WTC11 (cell line): ENCODE measurements around the gene ZNF670.
"Not testable (repeated sequence)": the region's sequence is repeated elsewhere in the genome, so short reads cannot be mapped to it uniquely, and the experiment has no call there.

Experiments
- AFF4 ChIP-seq: sonication (generic); formaldehyde crosslinking; IDR thresholded peaks from 2 replicates; pipeline ENCODE4 v1.8.1; 2023; ENCODE audit warnings: mild to moderate bottlenecking, missing genetic modification reagents, borderline replicate concordance
- AR ChIP-seq: fragments of 250-450 bp; sonication (Bioruptor Pico); IDR thresholded peaks from 2 replicates; pipeline ENCODE4 v1.9.0; 2021; ENCODE audit warnings: mild to moderate bottlenecking
- CTCF ChIP-seq: fragments of 200-600 bp; IDR thresholded peaks from 2 replicates; pipeline ENCODE4 v1.8.0; 2022; ENCODE audit warnings: antibody characterized with exemption
- ETV6 ChIP-seq: sonication (generic); formaldehyde crosslinking; IDR thresholded peaks from 2 replicates; pipeline ENCODE4 v1.8.1; 2022; ENCODE audit warnings: mild to moderate bottlenecking, missing genetic modification reagents
- KAT7 ChIP-seq: sonication (generic); formaldehyde crosslinking; IDR thresholded peaks from 2 replicates; pipeline ENCODE4 v1.8.1; 2023; ENCODE audit warnings: missing genetic modification reagents, mild to moderate bottlenecking, borderline replicate concordance
- MAX ChIP-seq: sonication (generic); formaldehyde crosslinking; IDR thresholded peaks from 2 replicates; pipeline ENCODE4 v1.8.0; 2022; ENCODE audit warnings: mild to moderate bottlenecking, missing genetic modification reagents
- PREB ChIP-seq: sonication (generic); formaldehyde crosslinking; IDR thresholded peaks from 2 replicates; pipeline ENCODE4 v1.8.1; 2022; ENCODE audit warnings: mild to moderate bottlenecking, missing genetic modification reagents, moderate library complexity, borderline replicate concordance
- SP1 ChIP-seq: sonication (generic); formaldehyde crosslinking; conservative IDR thresholded peaks from 2 replicates; pipeline ENCODE4 v1.8.1; 2022; ENCODE audit warnings: missing genetic modification reagents
- ZNF121 ChIP-seq: sonication (generic); formaldehyde crosslinking; IDR thresholded peaks from 2 replicates; pipeline ENCODE4 v1.8.0; 2023; ENCODE audit warnings: missing genetic modification reagents
- ZNF423 ChIP-seq: fragments of 250-450 bp; sonication (Bioruptor Pico); IDR thresholded peaks from 2 replicates; pipeline ENCODE4 v2.1.2; 2022; ENCODE audit warnings: mild to moderate bottlenecking, moderate library complexity

GRCh38 chr1:247126601-247127000, 48.0 kb upstream of the ZNF670 start:
- not testable (repeated sequence) for TF ChIP-seq CTCF; SP1 (CRISPR knock-in tag); KAT7 (CRISPR knock-in tag); ETV6; MAX (CRISPR knock-in tag); AFF4; AR (CRISPR knock-in tag); PREB (CRISPR knock-in tag); ZNF423 (CRISPR knock-in tag); ZNF121 (CRISPR knock-in tag)
